Loucy (cell line): ENCODE measurements around the gene PI4KA.
A peak's percentile ranks its signal among the peaks of the same experiment; 100 is the strongest.

Experiments
- H2AFZ ChIP-seq: fragments of 200-600 bp; sonication (generic); 2 replicates; pipeline ENCODE4 v1.6.0; 2016; ENCODE audit warnings: antibody characterized with exemption, mild to moderate bottlenecking, low read length, moderate library complexity
- H3F3A ChIP-seq: fragments of 200-600 bp; 2 replicates; pipeline ENCODE4 v1.6.0; 2016; ENCODE audit warnings: antibody characterized with exemption, low read depth, mild to moderate bottlenecking
- H3K27me3 ChIP-seq: fragments of 200-600 bp; sonication (generic); 2 replicates; pipeline ENCODE4 v1.6.1; 2014; ENCODE audit warnings: low read length, mild to moderate bottlenecking; ENCODE audit not compliant: insufficient read depth, poor library complexity, severe bottlenecking
- H3K36me3 ChIP-seq: fragments of 200-600 bp; sonication (generic); 2 replicates; pipeline ENCODE4 v1.6.1; 2016; ENCODE audit warnings: low read length; ENCODE audit not compliant: insufficient read depth
- H3K4me1 ChIP-seq: fragments of 200-600 bp; sonication (generic); 2 replicates; pipeline ENCODE4 v1.5.1; 2014; ENCODE audit warnings: low read length, mild to moderate bottlenecking; ENCODE audit not compliant: insufficient read depth, poor library complexity, severe bottlenecking
- H3K4me2 ChIP-seq: fragments of 200-600 bp; sonication (generic); 2 replicates; pipeline ENCODE4 v1.6.0; 2014; ENCODE audit warnings: antibody characterized with exemption, low read length, low read depth, mild to moderate bottlenecking; ENCODE audit not compliant: poor library complexity, severe bottlenecking
- H3K4me3 ChIP-seq: fragments of 200-600 bp; sonication (generic); 2 replicates; pipeline ENCODE4 v1.5.1; 2014; ENCODE audit warnings: low read length, mild to moderate bottlenecking, mixed read lengths; ENCODE audit not compliant: poor library complexity, severe bottlenecking
- H3K79me2 ChIP-seq: fragments of 200-600 bp; sonication (generic); 2 replicates; pipeline ENCODE4 v1.6.1; 2014; ENCODE audit warnings: low read length; ENCODE audit not compliant: insufficient read depth
- H3K9ac ChIP-seq: fragments of 200-600 bp; sonication (generic); 2 replicates; pipeline ENCODE4 v1.6.0; 2014; ENCODE audit warnings: mild to moderate bottlenecking, low read depth, low read length, moderate library complexity; ENCODE audit not compliant: poor library complexity, severe bottlenecking
- H3K9me2 ChIP-seq: fragments of 200-600 bp; sonication (generic); replicated peaks from 2 replicates; pipeline ENCODE4 v1.6.1; 2016; ENCODE audit warnings: low read depth, low read length, mixed read lengths
- H3K9me3 ChIP-seq: fragments of 200-600 bp; sonication (generic); 2 replicates; pipeline ENCODE4 v1.6.1; 2014; ENCODE audit warnings: mild to moderate bottlenecking, antibody characterized with exemption, low read length, low read depth; ENCODE audit not compliant: insufficient read depth
- H4K20me1 ChIP-seq: fragments of 200-600 bp; sonication (generic); 2 replicates; pipeline ENCODE4 v1.6.0; 2014; ENCODE audit warnings: antibody characterized with exemption, low read length, mild to moderate bottlenecking; ENCODE audit not compliant: insufficient read depth, poor library complexity, severe bottlenecking
- EZH2phosphoT487 ChIP-seq: fragments of 200-600 bp; IDR thresholded peaks from 2 replicates; pipeline ENCODE4 v1.6.1; 2018; ENCODE audit warnings: antibody characterized with exemption, mild to moderate bottlenecking, moderate library complexity, borderline replicate concordance
- TF ChIP-seq, protein P1 (sequence below): fragments of 200-600 bp; sonication (generic); conservative IDR thresholded peaks from 2 replicates; pipeline ENCODE4 v1.5.1; 2014; ENCODE audit warnings: mild to moderate bottlenecking, antibody characterized with exemption, low read length

PI4KA gene

DNA sequence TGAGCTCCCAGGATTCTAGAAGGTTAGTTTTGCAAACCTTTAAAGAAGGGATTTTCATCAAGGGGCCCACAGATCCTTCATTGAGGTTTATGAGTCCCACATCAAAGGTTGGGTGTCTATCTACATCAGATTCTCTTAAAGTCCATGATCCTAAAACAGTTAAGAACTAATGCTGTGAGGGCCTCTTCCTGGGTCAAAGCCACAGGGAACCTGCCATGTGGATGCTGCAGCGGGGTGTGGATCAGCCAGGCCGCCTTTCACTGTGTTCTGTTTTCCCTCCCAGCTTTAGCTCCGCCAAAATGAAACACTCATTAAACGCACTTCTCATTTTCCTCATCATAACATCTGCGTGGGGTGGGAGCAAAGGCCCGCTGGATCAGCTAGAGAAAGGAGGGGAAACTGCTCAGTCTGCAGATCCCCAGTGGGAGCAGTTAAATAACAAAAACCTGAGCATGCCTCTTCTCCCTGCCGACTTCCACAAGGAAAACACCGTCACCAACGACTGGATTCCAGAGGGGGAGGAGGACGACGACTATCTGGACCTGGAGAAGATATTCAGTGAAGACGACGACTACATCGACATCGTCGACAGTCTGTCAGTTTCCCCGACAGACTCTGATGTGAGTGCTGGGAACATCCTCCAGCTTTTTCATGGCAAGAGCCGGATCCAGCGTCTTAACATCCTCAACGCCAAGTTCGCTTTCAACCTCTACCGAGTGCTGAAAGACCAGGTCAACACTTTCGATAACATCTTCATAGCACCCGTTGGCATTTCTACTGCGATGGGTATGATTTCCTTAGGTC, 79.4 kb downstream of the PI4KA start:
- Histone ChIP-seq H3K79me2 (no peaks in the 10 kb centered on the region), H3K4me1 (peaks cover 12% of the 10 kb centered on the region), H3K4me3 (no peak overlapping the region), H3K9ac (no peak overlapping the region), H3K9me3 (no peaks in the 10 kb centered on the region), H4K20me1 (no peaks in the 10 kb centered on the region), H3K36me3 (peaks cover 16% of the 10 kb centered on the region; the same call in 1 of the 2 replicates), H3K4me2 (peak overlapping the region; percentile 9), H3K9me2 (no peaks in the 10 kb centered on the region), H3K27me3 (no peaks in the 10 kb centered on the region), H3F3A (no peaks in the 10 kb centered on the region), H2AFZ (no peak overlapping the region)
- no peak for TF ChIP-seq EZH2phosphoT487
- TF ChIP-seq, protein P1, sequence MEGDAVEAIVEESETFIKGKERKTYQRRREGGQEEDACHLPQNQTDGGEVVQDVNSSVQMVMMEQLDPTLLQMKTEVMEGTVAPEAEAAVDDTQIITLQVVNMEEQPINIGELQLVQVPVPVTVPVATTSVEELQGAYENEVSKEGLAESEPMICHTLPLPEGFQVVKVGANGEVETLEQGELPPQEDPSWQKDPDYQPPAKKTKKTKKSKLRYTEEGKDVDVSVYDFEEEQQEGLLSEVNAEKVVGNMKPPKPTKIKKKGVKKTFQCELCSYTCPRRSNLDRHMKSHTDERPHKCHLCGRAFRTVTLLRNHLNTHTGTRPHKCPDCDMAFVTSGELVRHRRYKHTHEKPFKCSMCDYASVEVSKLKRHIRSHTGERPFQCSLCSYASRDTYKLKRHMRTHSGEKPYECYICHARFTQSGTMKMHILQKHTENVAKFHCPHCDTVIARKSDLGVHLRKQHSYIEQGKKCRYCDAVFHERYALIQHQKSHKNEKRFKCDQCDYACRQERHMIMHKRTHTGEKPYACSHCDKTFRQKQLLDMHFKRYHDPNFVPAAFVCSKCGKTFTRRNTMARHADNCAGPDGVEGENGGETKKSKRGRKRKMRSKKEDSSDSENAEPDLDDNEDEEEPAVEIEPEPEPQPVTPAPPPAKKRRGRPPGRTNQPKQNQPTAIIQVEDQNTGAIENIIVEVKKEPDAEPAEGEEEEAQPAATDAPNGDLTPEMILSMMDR = no peak

DNA sequence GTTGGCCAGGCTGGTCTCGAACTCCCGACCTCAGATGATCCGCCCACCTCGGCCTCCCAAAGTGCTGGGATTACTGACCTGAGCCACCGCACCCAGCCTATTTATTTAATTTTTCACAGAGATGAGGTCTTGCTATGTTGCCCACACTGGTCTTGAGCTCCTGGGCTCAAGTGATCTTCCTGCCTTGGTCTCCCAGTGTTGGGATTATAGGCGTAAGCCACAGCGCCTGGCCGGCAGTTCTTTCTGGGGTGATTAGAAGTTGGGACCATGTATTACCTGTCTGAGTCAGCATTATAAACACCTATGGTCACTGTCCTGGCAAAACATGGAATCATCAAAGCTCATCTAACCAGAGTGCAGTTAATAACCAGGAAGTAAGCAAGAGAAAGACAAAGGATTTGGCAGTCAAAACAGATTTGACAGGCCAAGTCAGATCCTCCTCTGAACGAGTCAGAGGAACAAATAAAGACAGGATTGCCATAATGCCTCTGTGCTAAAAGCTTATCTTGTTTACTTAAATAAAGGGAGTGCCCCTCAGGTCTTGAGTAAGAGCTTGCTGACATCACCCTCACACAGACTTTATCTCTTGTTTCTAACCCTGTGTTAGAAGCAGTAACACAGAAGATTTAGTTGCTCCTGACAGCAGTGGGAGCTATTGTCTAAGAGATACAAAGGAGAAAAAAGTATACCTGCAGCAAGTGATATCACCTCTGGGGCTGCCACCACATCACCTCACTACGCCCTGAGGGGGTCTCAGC, 81.0 kb downstream of the PI4KA start:
- Histone ChIP-seq H3F3A (no peaks in the 10 kb centered on the region), H3K79me2 (no peaks in the 10 kb centered on the region), H3K9me3 (no peaks in the 10 kb centered on the region), H3K9ac (no peak overlapping the region), H2AFZ (no peak overlapping the region), H3K4me2 (no peak overlapping the region), H3K36me3 (peaks cover 16% of the 10 kb centered on the region; the same call in 1 of the 2 replicates), H3K4me1 (peaks cover 12% of the 10 kb centered on the region), H3K27me3 (no peaks in the 10 kb centered on the region), H4K20me1 (no peaks in the 10 kb centered on the region), H3K9me2 (no peaks in the 10 kb centered on the region), H3K4me3 (no peak overlapping the region)
- no peak for TF ChIP-seq EZH2phosphoT487
- TF ChIP-seq, protein P1 = no peak

DNA sequence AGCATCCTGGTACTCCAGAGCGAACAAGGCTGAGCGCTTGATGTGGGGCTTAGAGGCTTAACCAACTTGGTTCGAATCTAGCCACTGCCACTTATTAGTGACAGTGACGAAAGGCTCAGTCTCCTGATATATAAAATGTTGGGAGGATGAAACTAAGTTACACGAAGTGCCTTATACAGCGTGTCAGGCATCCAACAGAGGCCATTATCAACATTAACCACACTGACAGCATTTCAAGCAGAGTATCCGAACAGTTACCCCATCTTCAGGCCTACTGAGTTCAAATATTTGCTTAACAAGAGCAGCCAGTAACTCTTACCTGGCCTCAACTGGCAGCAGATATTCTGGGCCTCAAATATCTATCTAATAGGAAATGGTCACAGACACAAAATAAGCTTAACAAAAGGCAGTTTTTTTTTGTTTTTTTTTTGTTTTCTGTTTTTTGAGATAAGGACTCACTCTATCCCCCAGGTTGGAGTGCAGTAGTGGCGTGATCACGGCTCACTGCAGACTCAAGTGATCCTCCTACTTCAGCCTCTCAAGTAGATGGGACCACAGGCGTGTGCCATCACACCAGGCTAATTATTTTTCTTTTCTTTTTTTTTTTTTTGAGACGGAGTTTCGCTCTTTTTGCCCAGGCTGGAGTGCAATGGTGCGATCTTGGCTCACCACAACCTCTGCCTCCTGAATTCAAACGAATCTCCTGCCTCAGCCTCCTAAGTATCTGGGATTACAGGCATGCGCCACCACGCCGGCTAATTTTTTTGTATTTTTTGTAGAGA, 81.8 kb downstream of the PI4KA start:
- Histone ChIP-seq H3K4me2 (no peak overlapping the region), H3K4me3 (no peak overlapping the region)

More for the DNA sequence above, 81.8 kb downstream of the PI4KA start:
- Histone ChIP-seq H3K4me1 (peaks cover 12% of the 10 kb centered on the region), H3K9ac (no peak overlapping the region), H3K79me2 (no peaks in the 10 kb centered on the region), H3K27me3 (no peaks in the 10 kb centered on the region), H2AFZ (no peak overlapping the region), H4K20me1 (no peaks in the 10 kb centered on the region), H3K36me3 (peaks cover 16% of the 10 kb centered on the region; the same call in 1 of the 2 replicates), H3K9me3 (no peaks in the 10 kb centered on the region), H3K9me2 (no peaks in the 10 kb centered on the region), H3F3A (no peaks in the 10 kb centered on the region)
- TF ChIP-seq EZH2phosphoT487 = no peak
- TF ChIP-seq, protein P1 = no peak
